ENCODE measurements around the gene TSPAN6.

TSPAN6 gene

GRCh38 chrX:100599456-100599855 lies 37.1 kb downstream of the TSPAN6 start:
- H3K27ac ChIP-seq: no peak overlapping the region
- no peak for TF ChIP-seq CTCF (conservative IDR thresholded peaks at IDR 0.05; ENCODE audit: low read depth)
- POLR2A ChIA-PET (ENCODE audit: low non-redundant PET): no interaction called here
- DNase-seq (ENCODE audit: low spot score): no peak
- CTCF ChIA-PET: no interaction called here

- ChIA-PET POLR2A (ENCODE audit: low non-redundant PET) (no interaction called here), CTCF (no interaction called here)
- no peak for DNase-seq (ENCODE audit: low spot score)
- no peak for TF ChIP-seq CTCF (conservative IDR thresholded peaks at IDR 0.05; ENCODE audit: low read depth)
- no peak overlapping the region for H3K27ac ChIP-seq
These were observed 40.0 kb downstream of the TSPAN6 start for GRCh38 chrX:100596601-100597000.

- no peak for DNase-seq (ENCODE audit: low spot score)
- H3K27ac ChIP-seq: no peak overlapping the region
- ChIA-PET CTCF (no interaction called here), POLR2A (ENCODE audit: low non-redundant PET) (no interaction called here)
- no peak for TF ChIP-seq CTCF (conservative IDR thresholded peaks at IDR 0.05; ENCODE audit: low read depth)
These were observed 43.0 kb downstream of the TSPAN6 start for GRCh38 chrX:100593581-100593980.

- no peak for TF ChIP-seq CTCF (conservative IDR thresholded peaks at IDR 0.05; ENCODE audit: low read depth)
- CTCF ChIA-PET: no interaction called here
- no peak overlapping the region for H3K27ac ChIP-seq
- DNase-seq (ENCODE audit: low spot score): no peak
- POLR2A ChIA-PET (ENCODE audit: low non-redundant PET): no interaction called here
These were observed 43.5 kb downstream of the TSPAN6 start for GRCh38 chrX:100593126-100593525.

- DNase-seq (ENCODE audit: low spot score): no peak
- TF ChIP-seq CTCF (conservative IDR thresholded peaks at IDR 0.05; ENCODE audit: low read depth): no peak
- H3K27ac ChIP-seq: no peak overlapping the region
- ChIA-PET POLR2A (ENCODE audit: low non-redundant PET) (no interaction called here), CTCF (interaction anchor here (1.1 kb wide), 1 partner anchor 177 kb away, joined by 4 read pairs; no protein-coding TSS in a partner anchor)
These were observed 45.2 kb downstream of the TSPAN6 start for GRCh38 chrX:100591256-100592051.

- no peak overlapping the region for H3K27ac ChIP-seq
These were observed 48.7 kb downstream of the TSPAN6 start for GRCh38 chrX:100587861-100588260.

More at GRCh38 chrX:100587861-100588260, 48.7 kb downstream of the TSPAN6 start:
- DNase-seq (ENCODE audit: low spot score): no peak
- ChIA-PET POLR2A (ENCODE audit: low non-redundant PET) (no interaction called here), CTCF (interaction anchor here (0.6 kb wide), 1 partner anchor 1957 kb away, joined by 4 read pairs; no protein-coding TSS in a partner anchor)
- no peak for TF ChIP-seq CTCF (conservative IDR thresholded peaks at IDR 0.05; ENCODE audit: low read depth)

All from RWPE1 (cell line).